ENCODE results near the gene RAB28.

DNA sequence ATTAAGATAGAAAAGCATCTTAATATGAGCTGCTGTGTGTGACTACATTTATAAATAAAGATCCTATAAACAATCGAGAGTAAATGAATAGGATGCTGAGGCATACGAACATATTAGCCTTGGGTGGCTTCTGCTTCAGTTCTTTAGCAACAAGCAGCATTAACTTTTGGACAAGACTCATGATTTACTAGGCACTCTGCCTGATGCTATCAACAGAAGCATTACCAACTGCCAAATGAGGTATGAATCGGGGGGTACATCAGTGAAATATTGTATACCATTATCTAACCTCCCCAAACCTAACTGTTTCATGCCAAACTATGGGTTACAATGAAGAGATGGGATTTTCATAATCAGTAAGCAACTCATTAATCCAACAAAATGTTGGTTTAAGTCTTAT lies 113.1 kb downstream of the RAB28 start:
- TF ChIP-seq, protein P1, sequence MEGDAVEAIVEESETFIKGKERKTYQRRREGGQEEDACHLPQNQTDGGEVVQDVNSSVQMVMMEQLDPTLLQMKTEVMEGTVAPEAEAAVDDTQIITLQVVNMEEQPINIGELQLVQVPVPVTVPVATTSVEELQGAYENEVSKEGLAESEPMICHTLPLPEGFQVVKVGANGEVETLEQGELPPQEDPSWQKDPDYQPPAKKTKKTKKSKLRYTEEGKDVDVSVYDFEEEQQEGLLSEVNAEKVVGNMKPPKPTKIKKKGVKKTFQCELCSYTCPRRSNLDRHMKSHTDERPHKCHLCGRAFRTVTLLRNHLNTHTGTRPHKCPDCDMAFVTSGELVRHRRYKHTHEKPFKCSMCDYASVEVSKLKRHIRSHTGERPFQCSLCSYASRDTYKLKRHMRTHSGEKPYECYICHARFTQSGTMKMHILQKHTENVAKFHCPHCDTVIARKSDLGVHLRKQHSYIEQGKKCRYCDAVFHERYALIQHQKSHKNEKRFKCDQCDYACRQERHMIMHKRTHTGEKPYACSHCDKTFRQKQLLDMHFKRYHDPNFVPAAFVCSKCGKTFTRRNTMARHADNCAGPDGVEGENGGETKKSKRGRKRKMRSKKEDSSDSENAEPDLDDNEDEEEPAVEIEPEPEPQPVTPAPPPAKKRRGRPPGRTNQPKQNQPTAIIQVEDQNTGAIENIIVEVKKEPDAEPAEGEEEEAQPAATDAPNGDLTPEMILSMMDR (IDR thresholded peaks at IDR 0.05): no peak
- TF ChIP-seq POLR2A (IDR thresholded peaks at IDR 0.05): no peak

Data from adrenal gland (tissue), 5 donors.